HepG2 (cell line): Measurements from ENCODE around the gene GSS.

Source experiments
- MZF1 ChIP-seq: sonication (generic); formaldehyde crosslinking; IDR thresholded peaks from 2 replicates; pipeline ENCODE4 v1.8.1; 2023; ENCODE audit warnings: mild to moderate bottlenecking, missing genetic modification reagents, borderline replicate concordance
- TF ChIP-seq, protein P1 (sequence below): sonication (generic); formaldehyde crosslinking; IDR thresholded peaks from 2 replicates; pipeline ENCODE4 v1.4.0; 2020; ENCODE audit warnings: missing genetic modification reagents

GRCh38 chr20:34945315-34946077, 10.1 kb downstream of the GSS start:
- no peak for TF ChIP-seq MZF1
- TF ChIP-seq, protein P1, sequence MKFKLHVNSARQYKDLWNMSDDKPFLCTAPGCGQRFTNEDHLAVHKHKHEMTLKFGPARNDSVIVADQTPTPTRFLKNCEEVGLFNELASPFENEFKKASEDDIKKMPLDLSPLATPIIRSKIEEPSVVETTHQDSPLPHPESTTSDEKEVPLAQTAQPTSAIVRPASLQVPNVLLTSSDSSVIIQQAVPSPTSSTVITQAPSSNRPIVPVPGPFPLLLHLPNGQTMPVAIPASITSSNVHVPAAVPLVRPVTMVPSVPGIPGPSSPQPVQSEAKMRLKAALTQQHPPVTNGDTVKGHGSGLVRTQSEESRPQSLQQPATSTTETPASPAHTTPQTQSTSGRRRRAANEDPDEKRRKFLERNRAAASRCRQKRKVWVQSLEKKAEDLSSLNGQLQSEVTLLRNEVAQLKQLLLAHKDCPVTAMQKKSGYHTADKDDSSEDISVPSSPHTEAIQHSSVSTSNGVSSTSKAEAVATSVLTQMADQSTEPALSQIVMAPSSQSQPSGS, result no peak
